Choroid plexus epithelial cell (primary cell): ENCODE results near the gene SDCCAG8.

Experiments used
- DNase-seq: peaks from one replicate; pipeline ENCODE4 v3.0.0-alpha.2; 2010; ENCODE audit warnings: low read depth
- H3K4me3 ChIP-seq: 2 replicates; pipeline ENCODE4 v1.5.1; 2011; ENCODE audit warnings: low read depth, mild to moderate bottlenecking, control low read depth, low read length, moderate library complexity
- CTCF ChIP-seq: conservative IDR thresholded peaks from 2 replicates; pipeline ENCODE4 v1.5.1; 2011; ENCODE audit warnings: low read depth, mild to moderate bottlenecking, control low read depth, inconsistent platforms, low read length, moderate library complexity

SDCCAG8 gene

DNA sequence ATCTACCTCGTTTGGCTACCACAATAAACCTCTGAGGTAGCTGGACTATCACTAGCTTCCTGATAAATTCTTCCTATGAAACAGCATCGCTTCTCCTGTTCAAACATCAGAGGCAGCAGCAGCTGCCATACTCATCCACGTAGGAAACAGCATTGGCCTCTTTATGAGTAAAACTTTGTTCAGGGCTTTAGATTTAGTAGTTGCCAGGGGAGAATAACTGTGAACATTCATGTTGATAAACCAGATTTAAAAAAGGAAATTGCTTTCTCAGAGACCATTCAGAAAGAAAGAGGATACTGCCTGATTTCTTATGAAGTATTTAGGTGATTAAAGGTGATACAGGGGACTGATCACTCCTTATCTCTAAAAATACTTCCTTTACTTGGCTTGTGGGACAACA is 7.9 kb upstream of the SDCCAG8 start:
- no peak for DNase-seq
- no peak for TF ChIP-seq CTCF
- no peak overlapping the region for H3K4me3 ChIP-seq

DNA sequence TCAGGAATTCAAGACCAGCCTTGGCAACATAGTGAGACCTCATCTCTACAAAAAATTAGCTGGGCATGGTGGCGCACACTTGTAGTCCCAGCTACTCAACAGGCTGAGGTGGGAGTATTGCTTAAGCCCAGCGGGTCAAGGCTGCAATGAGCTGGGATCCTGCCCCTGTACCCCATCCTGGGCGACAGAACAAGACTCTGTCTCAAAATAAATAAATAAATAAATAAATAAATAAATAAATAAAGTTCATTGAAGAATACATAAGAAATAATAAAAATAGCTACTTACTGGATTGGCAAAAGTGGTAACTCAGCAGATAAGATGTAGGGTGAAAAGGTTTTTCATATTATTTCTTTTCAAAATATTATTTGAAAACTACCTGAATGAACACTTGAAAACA is 6.6 kb upstream of the SDCCAG8 start:
- no peak overlapping the region for H3K4me3 ChIP-seq
- DNase-seq: no peak
- no peak for TF ChIP-seq CTCF

DNA sequence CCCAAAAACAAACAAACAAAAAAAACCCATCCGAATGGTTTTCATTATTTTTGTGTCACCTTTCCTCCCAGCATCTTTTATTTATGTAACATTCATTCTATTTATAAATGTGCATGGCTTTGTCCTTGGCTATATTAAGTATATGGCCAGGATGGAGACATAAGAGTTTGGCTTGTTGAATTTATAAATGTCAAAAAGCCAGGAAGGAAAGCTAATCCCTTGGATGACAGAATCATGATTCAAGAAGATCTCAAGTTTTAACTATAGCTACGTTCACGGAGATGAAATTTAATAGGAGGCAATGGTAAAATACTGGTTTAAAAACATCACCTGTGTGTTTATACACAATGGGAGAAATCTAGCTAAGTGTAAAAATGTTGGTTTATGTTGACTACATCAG is 5.7 kb upstream of the SDCCAG8 start:
- TF ChIP-seq CTCF: no peak
- no peak for DNase-seq
- no peak overlapping the region for H3K4me3 ChIP-seq

- TF ChIP-seq CTCF: no peak
- H3K4me3 ChIP-seq: peak overlapping the region; percentile 89
- no peak for DNase-seq
Measured at GRCh38 chr1:243251539-243251938, 4.3 kb upstream of the SDCCAG8 start.

DNA sequence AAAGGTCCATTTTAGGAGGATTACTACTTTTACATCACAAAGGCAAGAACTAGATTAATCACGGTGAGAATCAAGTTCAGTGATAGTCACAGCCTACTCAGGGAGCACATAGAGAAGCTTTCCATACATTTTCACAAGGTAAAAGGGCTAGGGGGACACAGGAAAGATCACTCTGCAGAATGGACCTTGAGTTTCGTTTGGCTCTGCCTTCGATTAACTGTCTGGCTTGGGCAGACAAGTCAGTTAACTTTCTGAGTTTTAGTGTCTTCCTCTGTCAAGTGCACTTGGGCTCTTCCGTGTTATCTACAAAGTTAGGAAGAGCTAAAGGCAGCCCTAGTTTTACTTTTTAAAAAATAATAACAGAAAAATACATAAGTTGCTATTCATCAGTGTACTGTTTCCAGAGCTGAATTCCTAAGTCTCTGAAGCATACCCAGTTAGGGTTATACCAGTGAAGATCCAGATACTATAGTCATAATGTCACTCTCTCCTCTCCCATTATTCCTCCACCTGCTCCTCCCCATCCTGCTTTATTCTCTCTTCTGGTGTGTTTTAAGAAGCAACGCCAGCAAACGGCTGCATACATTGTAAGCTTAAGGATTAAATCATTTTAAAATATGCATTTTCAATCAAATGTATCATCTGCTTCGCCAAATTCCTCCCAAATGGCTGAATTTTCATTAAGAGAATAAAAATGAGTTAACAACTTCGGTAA is 2.5 kb upstream of the SDCCAG8 start:
- no peak for DNase-seq
- TF ChIP-seq CTCF: no peak
- peak overlapping the region; percentile 89 for H3K4me3 ChIP-seq

- no peak for TF ChIP-seq CTCF
- H3K4me3 ChIP-seq: peak overlapping the region; percentile 89
- DNase-seq: no peak
Measured at GRCh38 chr1:243253926-243254232, 2.0 kb upstream of the SDCCAG8 start.

DNA sequence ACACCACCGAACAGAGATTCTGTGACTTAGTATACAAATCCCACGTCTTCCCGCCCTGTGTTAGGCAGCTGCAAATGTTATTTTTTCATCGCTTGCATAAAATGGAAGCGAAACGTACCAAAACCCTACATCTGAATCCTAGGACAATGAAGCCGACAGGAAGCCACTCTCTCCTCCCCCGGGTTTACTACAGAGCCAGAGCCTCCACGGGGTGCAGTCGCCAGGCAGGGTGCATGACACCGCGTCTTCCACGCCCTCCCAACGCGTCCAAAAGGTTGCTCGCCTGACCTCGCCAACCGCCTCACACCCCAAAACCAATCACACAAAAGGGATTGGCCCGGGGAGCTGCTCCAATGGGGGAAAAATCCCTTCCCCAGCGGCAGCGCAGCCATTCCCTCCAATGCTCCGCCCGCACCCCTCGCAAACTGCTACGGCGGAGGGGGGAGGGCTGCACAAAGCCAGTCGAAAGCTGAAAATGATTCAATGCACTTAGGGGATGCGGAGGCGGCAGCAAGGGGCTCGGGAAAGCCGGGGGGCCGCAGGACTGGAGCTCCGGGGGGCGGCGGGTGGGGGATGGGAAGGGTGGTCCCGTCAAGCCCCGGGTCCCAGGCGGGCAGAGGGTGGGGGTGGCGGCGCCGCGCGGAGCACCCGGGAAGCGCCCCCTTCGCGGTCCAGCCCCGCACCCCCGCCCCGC is 1.5 kb upstream of the SDCCAG8 start:
- peak overlapping the region; percentile 89 for H3K4me3 ChIP-seq
- TF ChIP-seq CTCF: no peak
- peak; percentile 71 for DNase-seq
